A673 (cell line): Measurements from ENCODE around the gene DACT3.

Experiments
- CTCF ChIP-seq: fragments of 300-800, 200-600 bp; sonication (generic); conservative IDR thresholded peaks from 2 replicates; pipeline ENCODE4 v1.5.1; 2017; ENCODE audit warnings: low read depth, mild to moderate bottlenecking, antibody characterized with exemption, low read length, moderate library complexity, mixed read lengths
- EZH2 ChIP-seq: fragments of 200-600 bp; sonication (generic); IDR thresholded peaks from 2 replicates; pipeline ENCODE4 v1.6.1; 2017; ENCODE audit warnings: borderline replicate concordance, low read depth, mild to moderate bottlenecking, mixed read lengths, antibody characterized with exemption, low read length; ENCODE audit not compliant: poor library complexity, severe bottlenecking

DNA sequence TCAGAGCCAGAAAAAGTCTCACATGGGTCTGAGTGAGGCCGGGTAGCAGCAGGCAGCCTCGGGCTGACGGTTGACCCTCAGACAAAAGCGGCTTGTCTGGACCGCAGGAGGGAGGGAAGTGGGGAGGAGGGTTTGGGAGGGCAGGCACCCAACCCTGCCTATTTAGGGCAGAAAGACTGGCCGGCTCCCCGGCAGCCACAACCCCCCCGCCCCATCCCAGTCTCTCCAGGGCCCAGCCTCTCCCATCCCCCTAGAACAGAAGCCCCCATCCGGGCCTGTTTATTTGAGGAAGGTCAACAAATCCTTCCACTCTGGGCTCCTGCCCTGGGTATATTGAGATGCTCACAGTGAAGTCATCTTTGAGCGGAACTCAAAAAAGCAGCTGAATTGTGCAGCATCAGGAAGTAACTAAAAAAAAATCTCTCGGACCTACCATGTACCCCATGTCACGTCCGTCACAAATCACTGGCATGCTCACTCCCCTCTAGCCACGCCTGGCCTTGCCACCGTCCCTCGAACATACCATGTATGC is 6.3 kb downstream of the DACT3 start:
- TF ChIP-seq CTCF (no peak), EZH2 (no peak)
